Hematopoietic multipotent progenitor cell treated with erythropoietin and hydrocortisone succinate and interleukin-3 and kit ligand, for 17 days (in vitro differentiated cells): ENCODE measurements around the gene HCAR1.
"Not testable (repeated sequence)": the region's sequence is repeated elsewhere in the genome, so short reads cannot be mapped to it uniquely, and the experiment has no call there.

ENCODE experiments used
- DNase-seq: peaks from one replicate; pipeline ENCODE4 v3.0.0-alpha.2; 2015; ENCODE audit warnings: low spot score

The HCAR1 gene

GRCh38 chr12:122730215-122731014 lies at the start of gene HCAR1:
TSS of gene HCAR1 (minus strand) at chr12:122730844. CDS start at chr12:122730339, 505 bp downstream.
- no peak for DNase-seq

GRCh38 chr12:122757568-122757967 lies 26.9 kb upstream of the HCAR1 start:
- no peak for DNase-seq

- DNase-seq = no peak
Measured at GRCh38 chr12:122754790-122755189, 24.1 kb upstream of the HCAR1 start.

- peak; percentile 15 for DNase-seq
Measured at GRCh38 chr12:122753319-122753650, 22.6 kb upstream of the HCAR1 start.

- peak; percentile 100 for DNase-seq
Measured at GRCh38 chr12:122752464-122753318, 22.0 kb upstream of the HCAR1 start, which contains the start of gene DENR. TSS of gene DENR (plus strand) at chr12:122752824. CDS start at chr12:122753702, 878 bp downstream.

GRCh38 chr12:122750781-122751515 lies 20.3 kb upstream of the HCAR1 start:
- not testable (repeated sequence) for DNase-seq

- no peak for DNase-seq
Measured at GRCh38 chr12:122749569-122750332, 19.1 kb upstream of the HCAR1 start.

GRCh38 chr12:122747224-122748135 lies 16.8 kb upstream of the HCAR1 start:
- DNase-seq = no peak

- no peak for DNase-seq
Measured at GRCh38 chr12:122743895-122744525, 13.4 kb upstream of the HCAR1 start.

GRCh38 chr12:122740351-122740750 lies 9.7 kb upstream of the HCAR1 start:
- no peak for DNase-seq

- no peak for DNase-seq
Measured at GRCh38 chr12:122738571-122738970, 7.9 kb upstream of the HCAR1 start.

- DNase-seq = no peak
Measured at GRCh38 chr12:122732611-122733010, 2.0 kb upstream of the HCAR1 start.

- DNase-seq = no peak
Measured at GRCh38 chr12:122732170-122732569, 1.5 kb upstream of the HCAR1 start.

- no peak for DNase-seq
Measured at GRCh38 chr12:122729583-122730214, 945 bp downstream of the HCAR1 start.

- no peak for DNase-seq
Measured at GRCh38 chr12:122726080-122726558, 4.5 kb downstream of the HCAR1 start.

- DNase-seq = no peak
Measured at GRCh38 chr12:122725452-122726079, 5.1 kb downstream of the HCAR1 start.

- DNase-seq = no peak
Measured at GRCh38 chr12:122724641-122725243, 5.9 kb downstream of the HCAR1 start.

GRCh38 chr12:122722387-122722786 lies 8.3 kb downstream of the HCAR1 start:
- no peak for DNase-seq
